CD4-positive, alpha-beta T cell treated with Interleukin-10 for 1 hour (primary cell): ENCODE results near the gene CFB.
"Not testable (repeated sequence)": the region's sequence is repeated elsewhere in the genome, so short reads cannot be mapped to it uniquely, and the experiment has no call there.

Experiments used
- DNase-seq: peaks from one replicate; pipeline ENCODE4 v3.0.0-alpha.2; 2020

Gene CFB

GRCh38 chr6:31971993-31972708 lies 26.3 kb downstream of the CFB start, which contains the start of gene DXO:
Gene DXO, minus strand, starts transcription at chr6:31972138. Its CDS starts 463 bp downstream, at chr6:31971675.
- DNase-seq: peak; percentile 99

- DNase-seq: peak; percentile 22
Observed at GRCh38 chr6:31972709-31973350, 26.9 kb downstream of the CFB start.

- DNase-seq: not testable (repeated sequence)
Observed at GRCh38 chr6:31976065-31976464, 30.2 kb downstream of the CFB start.

GRCh38 chr6:31977816-31978431 lies 32.0 kb downstream of the CFB start:
- DNase-seq: no peak

- DNase-seq: no peak
Observed at GRCh38 chr6:31978831-31979230, 32.9 kb downstream of the CFB start.

- DNase-seq: no peak
Observed at GRCh38 chr6:31979238-31979898, 33.5 kb downstream of the CFB start.

GRCh38 chr6:31980195-31980876 lies 34.4 kb downstream of the CFB start:
- DNase-seq: not testable (repeated sequence)

- not testable (repeated sequence) for DNase-seq
Observed at GRCh38 chr6:31980998-31981397, 35.1 kb downstream of the CFB start.

GRCh38 chr6:31981744-31982143 lies 35.8 kb downstream of the CFB start, which contains the start of gene C4A:
Gene C4A, plus strand, starts transcription at chr6:31982057. Its CDS starts 51 bp downstream, at chr6:31982108.
- not testable (repeated sequence) for DNase-seq

GRCh38 chr6:31989363-31989762 lies 43.5 kb downstream of the CFB start:
- not testable (repeated sequence) for DNase-seq

GRCh38 chr6:31994421-31994820 lies 48.5 kb downstream of the CFB start:
- DNase-seq: not testable (repeated sequence)

- not testable (repeated sequence) for DNase-seq
Observed at GRCh38 chr6:31996385-31996784, 50.5 kb downstream of the CFB start.
